GM18861 (cell line): ENCODE results near the gene ATF6B.
"Not testable (repeated sequence)": the region's sequence is repeated elsewhere in the genome, so short reads cannot be mapped to it uniquely, and the experiment has no call there.

Source experiments
- ATAC-seq: cut with Tn5 transposase; IDR thresholded peaks from one replicate; pipeline ENCODE4 v1.9.1; 2021; ENCODE audit not compliant: unreplicated experiment

ATF6B gene

GRCh38 chr6:32154514-32155161 is 26.6 kb upstream of the ATF6B start:
- ATAC-seq, result no peak

GRCh38 chr6:32153564-32154513 is 25.8 kb upstream of the ATF6B start, which contains the start of gene PPT2:
TSS of gene PPT2 (plus strand) at chr6:32154141. CDS start at chr6:32154595, 454 bp downstream.
- ATAC-seq, result no peak

GRCh38 chr6:32152769-32153563 is 24.9 kb upstream of the ATF6B start:
- ATAC-seq, result no peak

DNA sequence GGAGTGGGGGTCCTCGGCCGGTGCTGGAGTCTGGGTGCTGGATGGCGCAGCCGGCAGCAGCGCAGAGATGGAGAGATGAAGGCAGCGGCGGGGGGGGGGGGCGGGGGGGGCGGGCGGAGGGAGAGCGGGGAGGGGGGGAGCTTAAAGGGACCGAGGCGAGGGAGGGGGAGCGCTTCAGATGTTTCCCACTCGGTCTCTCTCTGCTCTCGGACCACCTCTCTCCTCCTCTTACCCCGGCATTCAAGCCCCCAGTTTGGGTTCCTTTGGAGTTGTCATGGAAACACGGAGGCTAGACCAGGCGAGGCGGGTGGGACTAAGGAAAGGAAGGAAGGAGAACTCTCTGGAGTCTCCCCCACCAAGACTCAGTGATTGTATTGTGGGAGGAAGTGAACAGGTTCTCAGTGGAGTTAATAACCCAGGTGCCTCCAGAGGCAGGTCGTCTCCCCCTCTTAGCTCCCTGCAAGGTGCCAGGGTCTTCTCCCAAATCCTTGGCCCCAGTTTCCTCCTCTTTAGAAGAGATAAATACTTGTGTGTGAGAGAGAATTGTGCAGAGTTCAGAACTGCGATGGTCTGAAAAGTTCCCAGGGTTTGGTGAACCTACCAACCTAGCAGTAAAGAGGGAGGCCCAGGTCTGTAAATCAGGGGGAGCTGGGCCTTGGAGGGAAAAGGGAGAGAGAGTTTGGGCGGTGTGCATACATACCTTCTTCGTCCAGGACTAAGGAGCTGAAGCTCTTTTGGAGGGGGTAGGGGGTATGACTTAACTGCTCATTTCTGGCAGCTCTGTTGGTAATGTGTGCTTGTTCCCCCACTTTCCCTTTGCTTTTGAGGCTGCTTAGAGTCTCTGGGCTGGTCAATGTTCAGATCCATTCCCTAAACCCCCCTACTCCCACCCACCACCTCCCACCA is 24.1 kb upstream of the ATF6B start, which contains the start of gene PRRT1:
Gene PRRT1, minus strand, starts transcription at position 77 of the 906 bp plus-strand sequence. CDS start 112 bp downstream, outside the sequence.
- no peak for ATAC-seq

DNA sequence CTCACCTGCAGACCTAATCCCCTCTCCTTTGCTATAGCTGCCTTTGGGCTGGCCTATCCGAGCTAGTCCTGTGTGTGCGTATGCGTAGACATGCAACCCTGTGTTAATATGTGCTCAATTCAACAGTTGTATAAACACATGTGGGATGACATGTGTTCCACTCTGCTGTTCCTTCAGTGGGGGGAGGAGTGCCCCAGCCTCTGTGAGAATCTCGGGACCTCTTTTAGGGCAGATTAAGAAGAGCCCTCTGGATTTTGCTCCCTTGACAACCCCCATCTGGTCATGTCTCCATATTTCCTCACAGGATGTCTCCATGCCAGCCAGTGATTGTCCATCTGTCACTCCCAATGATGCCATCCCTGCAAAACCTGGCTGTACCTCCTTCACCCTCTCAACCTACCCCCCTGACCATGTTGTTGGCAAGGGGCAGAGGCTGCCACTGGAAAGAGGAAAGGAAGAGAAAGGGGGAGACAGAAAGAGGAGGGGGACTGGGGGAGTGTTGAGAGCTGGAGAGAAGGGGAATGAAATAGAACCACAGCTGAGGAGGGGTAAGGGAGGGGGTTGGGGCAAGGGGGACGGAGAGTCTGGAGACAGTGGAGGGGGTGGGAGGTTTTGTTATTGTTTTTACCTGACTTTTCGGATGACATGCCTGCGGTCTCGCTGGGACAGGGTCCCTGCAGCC is 23.3 kb upstream of the ATF6B start:
- no peak for ATAC-seq

DNA sequence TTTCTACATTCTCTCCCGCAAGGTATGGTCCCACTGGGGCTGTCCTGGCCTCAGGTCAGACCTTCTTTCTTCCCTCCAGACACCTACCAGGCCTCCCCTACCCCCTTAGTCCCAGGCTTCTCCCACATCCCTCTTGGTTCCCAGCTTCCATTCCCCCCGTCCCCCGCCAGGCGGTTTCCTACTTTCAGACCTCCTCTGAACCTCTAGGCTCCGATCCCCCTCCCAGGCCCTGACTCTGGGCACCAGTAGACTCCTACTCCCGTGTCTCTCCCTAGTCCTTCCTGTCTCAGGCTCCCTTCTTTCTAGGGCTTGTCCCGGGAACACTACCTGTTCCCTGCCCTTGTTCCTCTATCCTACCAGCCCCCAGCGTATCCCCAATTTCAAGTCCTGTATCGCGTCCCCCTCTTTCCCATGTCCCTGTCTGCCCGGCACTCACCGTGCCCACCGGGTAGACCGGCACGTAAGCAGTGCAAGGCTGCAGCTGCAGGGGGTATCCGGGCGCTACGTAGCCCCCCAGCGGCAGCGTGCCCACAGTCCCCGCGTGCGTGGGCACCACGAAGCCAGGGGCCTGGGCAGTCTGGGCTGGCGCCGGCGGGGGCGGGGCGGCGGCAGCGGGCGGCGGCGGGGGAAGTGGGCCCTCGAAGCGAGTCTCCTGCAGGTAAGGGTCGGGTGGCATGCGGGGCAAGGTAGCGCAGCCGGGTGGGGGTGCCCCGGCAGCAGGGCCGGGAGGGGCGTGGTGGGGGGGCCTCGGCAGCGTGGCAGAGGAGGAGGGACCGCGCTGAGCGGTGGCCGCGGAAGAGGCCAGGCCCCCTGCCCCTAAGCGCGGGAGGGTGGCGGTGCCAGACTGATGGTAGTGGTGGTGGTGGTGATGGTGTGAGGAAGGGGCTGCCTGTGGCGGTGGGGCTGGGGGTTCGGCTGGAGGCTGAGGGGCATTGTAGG is 22.2 kb upstream of the ATF6B start:
- ATAC-seq, result no peak

DNA sequence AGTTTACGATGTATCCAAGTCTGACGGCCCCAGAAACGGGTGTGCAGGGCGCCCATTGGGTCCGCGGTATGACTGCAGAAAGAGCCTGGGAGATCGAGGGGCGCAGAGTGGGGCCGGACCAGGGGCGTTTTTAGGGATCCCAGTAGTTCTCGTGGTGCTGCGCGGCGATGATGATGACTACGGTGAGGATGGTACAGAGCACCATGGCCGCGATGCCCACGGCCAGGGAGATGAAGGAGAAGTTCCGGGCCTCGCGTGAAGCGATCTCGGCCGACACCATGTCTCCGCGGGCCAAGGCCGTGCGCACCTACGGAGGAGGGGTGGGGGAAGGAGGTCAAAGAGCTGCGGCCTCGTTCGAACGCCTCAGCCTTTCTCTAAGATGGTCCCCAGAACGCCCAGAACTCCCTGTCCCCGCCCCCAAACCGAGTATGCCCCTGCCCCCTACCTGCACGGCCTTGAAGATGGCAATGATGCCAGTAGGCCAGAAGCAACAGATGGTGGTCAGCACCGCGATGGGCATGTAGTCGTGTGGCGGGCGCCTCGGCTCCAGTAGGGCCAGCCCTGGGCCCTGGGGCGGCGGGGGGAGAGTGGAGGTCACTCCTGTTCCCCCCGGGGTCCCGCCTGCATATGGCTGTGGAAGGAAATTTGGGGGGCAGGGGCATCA is 21.2 kb upstream of the ATF6B start:
- no peak for ATAC-seq

- no peak for ATAC-seq
These were observed 20.4 kb upstream of the ATF6B start for GRCh38 chr6:32148289-32149091.

- no peak for ATAC-seq
These were observed 19.5 kb upstream of the ATF6B start for GRCh38 chr6:32147401-32148132.

DNA sequence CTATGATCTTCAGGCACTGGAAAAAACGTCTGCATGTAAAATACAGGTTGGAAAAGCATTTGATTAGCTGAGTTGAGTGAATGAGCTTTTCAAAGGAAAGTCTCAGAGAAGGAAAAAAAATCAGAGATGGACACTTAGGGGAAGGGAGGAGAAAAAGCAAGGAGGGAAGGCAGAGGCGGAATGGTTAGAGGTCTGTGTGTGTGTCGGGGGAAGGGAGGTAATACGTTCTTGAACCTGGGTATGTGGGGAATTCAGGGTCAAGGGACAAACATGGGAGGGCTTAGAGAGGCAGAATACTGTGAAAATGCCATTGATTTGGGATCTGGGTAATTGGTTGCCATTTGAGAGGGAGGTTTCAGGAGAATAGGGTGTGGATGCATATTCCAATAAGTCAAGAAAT is 18.6 kb upstream of the ATF6B start:
- ATAC-seq, result no peak

DNA sequence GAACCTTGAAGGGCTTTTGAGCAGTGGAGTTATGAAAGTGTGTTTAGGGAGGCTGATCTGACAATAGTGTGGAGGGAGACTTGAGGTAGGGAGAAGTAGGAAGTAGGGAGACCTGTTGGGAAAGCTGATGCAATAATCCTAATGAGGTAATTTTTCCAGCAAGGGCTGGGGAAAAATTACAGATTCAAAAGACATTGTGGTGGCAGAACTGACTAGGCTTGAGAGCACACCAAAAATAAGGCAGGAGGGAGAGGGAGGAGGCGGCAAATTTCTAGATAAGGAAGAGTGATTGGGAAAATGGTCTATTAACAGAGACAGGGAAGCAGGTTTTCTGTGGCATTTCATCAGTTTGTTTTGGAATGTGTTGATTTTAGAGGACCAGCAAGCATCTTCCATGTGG is 18.2 kb upstream of the ATF6B start:
- no peak for ATAC-seq

DNA sequence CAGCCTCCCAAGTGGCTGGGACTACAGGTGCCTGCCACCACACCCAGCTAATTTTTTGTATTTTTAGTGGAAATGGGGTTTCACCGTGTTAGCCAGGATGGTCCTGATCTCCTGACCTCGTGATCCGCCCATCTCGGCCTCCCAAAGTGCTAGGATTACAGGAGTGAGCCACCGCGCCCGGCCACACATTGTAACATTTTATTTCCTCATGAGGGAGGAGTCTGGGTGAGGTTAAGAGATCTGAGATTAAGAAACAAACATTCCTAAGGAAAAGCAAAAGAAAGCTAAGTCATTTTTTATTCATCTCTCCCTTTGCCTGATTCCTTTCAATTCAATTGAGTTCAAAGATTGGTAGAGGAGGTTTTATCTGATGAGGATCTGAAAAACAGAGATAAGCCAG is 16.2 kb upstream of the ATF6B start:
- ATAC-seq, result not testable (repeated sequence)

DNA sequence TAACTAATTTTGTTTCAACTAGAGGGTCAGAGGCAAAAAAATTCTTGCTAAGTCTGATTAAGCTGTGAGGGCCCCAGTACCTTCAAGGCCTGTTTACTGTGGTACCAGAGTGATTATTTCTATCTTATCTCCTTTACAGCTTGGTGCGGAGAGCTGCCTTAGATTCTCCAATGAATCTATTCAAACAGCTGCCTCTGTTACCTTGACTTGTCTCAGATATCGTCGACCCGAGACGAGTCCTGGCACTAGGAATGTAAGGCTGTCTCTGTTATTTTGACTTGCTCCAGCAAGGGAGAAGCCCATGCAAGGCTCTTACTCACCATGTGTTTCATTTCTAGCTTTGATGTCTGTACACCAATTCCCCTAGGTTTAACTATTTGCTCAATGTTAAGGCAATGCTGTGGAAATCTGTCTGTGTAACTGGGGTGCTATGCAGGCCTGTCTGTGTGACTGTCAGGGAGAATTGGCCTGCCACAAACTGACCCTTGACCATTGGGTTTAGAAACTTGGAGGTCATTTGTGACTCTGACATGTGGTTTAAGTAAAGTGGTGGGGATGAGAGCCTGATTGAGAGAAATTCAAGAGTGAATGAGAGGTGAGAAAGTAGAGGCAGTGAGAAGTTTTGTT is 12.5 kb upstream of the ATF6B start:
- no peak for ATAC-seq

GRCh38 chr6:32139590-32139989 is 11.5 kb upstream of the ATF6B start:
- no peak for ATAC-seq

DNA sequence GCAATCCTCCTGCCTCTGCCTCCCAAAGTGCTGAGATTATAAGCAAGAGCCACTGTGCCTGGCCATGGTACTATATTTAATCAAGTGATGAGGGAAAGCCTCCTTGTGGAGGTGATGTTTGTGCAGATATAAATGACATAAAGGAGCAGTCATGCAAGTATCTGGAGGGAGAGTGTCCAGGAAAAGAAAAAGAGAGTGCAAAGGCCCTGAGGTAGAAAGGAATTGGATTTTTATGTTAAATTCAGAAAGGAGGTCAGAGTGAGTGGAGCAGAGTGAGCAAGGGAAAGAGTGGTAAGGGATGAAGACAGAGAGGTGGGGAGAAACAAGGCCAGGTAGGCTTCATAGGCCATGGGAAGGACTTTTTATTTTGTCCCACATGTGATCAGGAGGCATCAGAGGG is 9.4 kb upstream of the ATF6B start:
- ATAC-seq, result no peak

DNA sequence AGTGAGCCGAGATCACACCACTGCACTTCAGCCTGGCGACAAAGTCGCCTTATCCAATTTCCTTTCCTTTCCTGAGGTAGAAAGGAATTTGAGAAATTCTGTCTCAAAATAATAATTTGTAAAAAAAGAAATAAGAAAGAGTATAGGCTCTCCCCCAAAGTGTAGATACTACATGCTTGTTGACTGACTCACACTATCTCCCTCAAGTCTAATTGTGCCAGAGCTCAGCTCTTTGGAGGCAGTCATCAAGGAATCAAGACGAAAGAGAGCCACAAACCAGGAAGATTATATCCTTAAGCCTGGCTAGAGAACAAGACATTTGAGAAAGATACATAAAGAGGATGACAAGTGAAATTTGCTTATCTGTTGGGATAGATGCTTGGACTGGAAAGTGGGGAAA is 5.7 kb upstream of the ATF6B start:
- ATAC-seq, result no peak
